ENCODE results near the gene SLIT3. TPM values are rescaled to one million over a fixed set of nuclear protein-coding genes. Genes with fewer than 3 reads are reported as not detected.

Gene SLIT3
- total and polyA plus RNA-seq, 4 donors, result 4.6 to 48.5 (median 19.8) TPM

- Histone ChIP-seq H3K27me3 (ENCODE audit: control insufficient read depth in 3 of 3, insufficient read depth in 3 of 3, low read length in 2 of 3) (no peaks in the 10 kb centered on the region), H3K27ac (ENCODE audit: low read depth in 1 of 2, low read length in 1 of 2) (no peak overlapping the region), H3K9ac (ENCODE audit: insufficient read depth in 1 of 2, low read length in 2 of 2) (no peak overlapping the region), H3K9me3 (ENCODE audit: control insufficient read depth in 4 of 4, insufficient read depth in 3 of 4, low read length in 3 of 4) (no peaks in the 10 kb centered on the region), H3K4me1 (ENCODE audit: control insufficient read depth in 5 of 5, insufficient read depth in 5 of 5, low read length in 5 of 5) (no peaks in the 10 kb centered on the region), H3K4me3 (no peak overlapping the region), H3K36me3 (ENCODE audit: control insufficient read depth in 4 of 4, insufficient read depth in 4 of 4, low read length in 4 of 4) (peaks cover 0 to 4% (median 2%) of the 10 kb centered on the region in 4 donors)
- 55 to 76% methylated on average over 1 of the region's 1 CpG for WGBS, 2 donors
- TF ChIP-seq, protein P1, sequence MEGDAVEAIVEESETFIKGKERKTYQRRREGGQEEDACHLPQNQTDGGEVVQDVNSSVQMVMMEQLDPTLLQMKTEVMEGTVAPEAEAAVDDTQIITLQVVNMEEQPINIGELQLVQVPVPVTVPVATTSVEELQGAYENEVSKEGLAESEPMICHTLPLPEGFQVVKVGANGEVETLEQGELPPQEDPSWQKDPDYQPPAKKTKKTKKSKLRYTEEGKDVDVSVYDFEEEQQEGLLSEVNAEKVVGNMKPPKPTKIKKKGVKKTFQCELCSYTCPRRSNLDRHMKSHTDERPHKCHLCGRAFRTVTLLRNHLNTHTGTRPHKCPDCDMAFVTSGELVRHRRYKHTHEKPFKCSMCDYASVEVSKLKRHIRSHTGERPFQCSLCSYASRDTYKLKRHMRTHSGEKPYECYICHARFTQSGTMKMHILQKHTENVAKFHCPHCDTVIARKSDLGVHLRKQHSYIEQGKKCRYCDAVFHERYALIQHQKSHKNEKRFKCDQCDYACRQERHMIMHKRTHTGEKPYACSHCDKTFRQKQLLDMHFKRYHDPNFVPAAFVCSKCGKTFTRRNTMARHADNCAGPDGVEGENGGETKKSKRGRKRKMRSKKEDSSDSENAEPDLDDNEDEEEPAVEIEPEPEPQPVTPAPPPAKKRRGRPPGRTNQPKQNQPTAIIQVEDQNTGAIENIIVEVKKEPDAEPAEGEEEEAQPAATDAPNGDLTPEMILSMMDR (IDR thresholded peaks at IDR 0.05; ENCODE audit: control extremely low read depth, extremely low read depth), result no peak
- DNase-seq (no peak), ATAC-seq (ENCODE audit: insufficient read depth, low FRiP score) (no peak)
Observed at GRCh38 chr5:168663276-168664004, 637.5 kb downstream of the SLIT3 start.

GRCh38 chr5:168661593-168662485, 639.1 kb downstream of the SLIT3 start:
- H3K27me3 ChIP-seq (ENCODE audit: control insufficient read depth in 3 of 3, insufficient read depth in 3 of 3, low read length in 2 of 3), result no peaks in the 10 kb centered on the region
- TF ChIP-seq, protein P1 (IDR thresholded peaks at IDR 0.05; ENCODE audit: control extremely low read depth, extremely low read depth), result no peak
- no peak for ATAC-seq (ENCODE audit: insufficient read depth, low FRiP score)
- peaks cover 0 to under 1% (median 0%) of the 10 kb centered on the region in 5 donors for H3K4me1 ChIP-seq (ENCODE audit: control insufficient read depth in 5 of 5, insufficient read depth in 5 of 5, low read length in 5 of 5)
- WGBS, 2 donors, result 76 to 89% methylated on average over 3 of the region's 3 CpGs
- H3K27ac ChIP-seq (ENCODE audit: low read depth in 1 of 2, low read length in 1 of 2), result no peak overlapping the region
- H3K4me3 ChIP-seq, result no peak overlapping the region
- H3K9me3 ChIP-seq (ENCODE audit: control insufficient read depth in 4 of 4, insufficient read depth in 3 of 4, low read length in 3 of 4), result no peaks in the 10 kb centered on the region
- no peak for DNase-seq
- peaks cover 0 to 3% (median 1%) of the 10 kb centered on the region in 4 donors for H3K36me3 ChIP-seq (ENCODE audit: control insufficient read depth in 4 of 4, insufficient read depth in 4 of 4, low read length in 4 of 4)
- no peak overlapping the region for H3K9ac ChIP-seq (ENCODE audit: insufficient read depth in 1 of 2, low read length in 2 of 2)

- ATAC-seq (ENCODE audit: insufficient read depth, low FRiP score), result no peak
Observed at GRCh38 chr5:168660691-168661090, 640.2 kb downstream of the SLIT3 start.

More at GRCh38 chr5:168660691-168661090, 640.2 kb downstream of the SLIT3 start:
- TF ChIP-seq, protein P1 (IDR thresholded peaks at IDR 0.05; ENCODE audit: control extremely low read depth, extremely low read depth), result no peak
- Histone ChIP-seq H3K4me1 (ENCODE audit: control insufficient read depth in 5 of 5, insufficient read depth in 5 of 5, low read length in 5 of 5) (peaks cover 0 to 6% (median 0%) of the 10 kb centered on the region in 5 donors), H3K27ac (ENCODE audit: low read depth in 1 of 2, low read length in 1 of 2) (no peak overlapping the region), H3K9me3 (ENCODE audit: control insufficient read depth in 4 of 4, insufficient read depth in 3 of 4, low read length in 3 of 4) (no peaks in the 10 kb centered on the region), H3K9ac (ENCODE audit: insufficient read depth in 1 of 2, low read length in 2 of 2) (no peak overlapping the region), H3K27me3 (ENCODE audit: control insufficient read depth in 3 of 3, insufficient read depth in 3 of 3, low read length in 2 of 3) (no peaks in the 10 kb centered on the region), H3K4me3 (no peak overlapping the region), H3K36me3 (ENCODE audit: control insufficient read depth in 4 of 4, insufficient read depth in 4 of 4, low read length in 4 of 4) (peaks cover 0 to 3% (median 0%) of the 10 kb centered on the region in 4 donors)
- DNase-seq, result no peak
- 75 to 93% methylated on average over 4 of the region's 4 CpGs for WGBS, 2 donors
